Panc1 (cell line): Measurements from ENCODE around the gene EPN2. TPM values are rescaled to one million over a fixed set of nuclear protein-coding genes. Genes with fewer than 3 reads are reported as not detected.

ENCODE experiments used
- ATAC-seq: fragments of 200-7000 bp; cut with Tn5 transposase; 2 replicates; pipeline ENCODE4 v1.9.1; 2020; ENCODE audit warnings: mild to moderate bottlenecking, moderate library complexity
- BruUV-seq: library from RNA; stranded (reverse); fragments of 400-500 nt; replicated peaks from 2 replicates; lab custom pipeline; 2021; lab: Mats Ljungman, UMichigan
- CTCF ChIA-PET: fragments of 300-600 bp; sonication (Branson Sonifier 250); formaldehyde crosslinking; loops from one replicate; lab custom pipeline; 2022; ENCODE audit warnings: antibody characterized with exemption; lab: Charles Lee
- POLR2A ChIA-PET: fragments of 300-600 bp; sonication (Branson Sonifier 250); formaldehyde crosslinking; loops from one replicate; lab custom pipeline; 2022; ENCODE audit warnings: antibody characterized with exemption; lab: Charles Lee
- DNase-seq: peaks from one replicate; pipeline ENCODE4 v3.0.0-alpha.2; 2010; ENCODE audit warnings: low read depth, low spot score
- H3K27ac ChIP-seq: 2 replicates; pipeline ENCODE4 v1.5.1; 2011; ENCODE audit warnings: mild to moderate bottlenecking, low read length, inconsistent platforms
- H3K27me3 ChIP-seq: fragments of 200-500 bp; sonication (Bioruptor generic); 2 replicates; pipeline ENCODE4 v1.6.0; 2014; ENCODE audit warnings: low read length, inconsistent platforms; ENCODE audit not compliant: control insufficient read depth, insufficient read depth
- H3K36me3 ChIP-seq: fragments of 200-500 bp; sonication (Bioruptor generic); 2 replicates; pipeline ENCODE4 v1.5.1; 2014; ENCODE audit warnings: inconsistent platforms, mild to moderate bottlenecking, low read length, moderate library complexity; ENCODE audit not compliant: control insufficient read depth, insufficient read depth
- H3K4me1 ChIP-seq: 2 replicates; pipeline ENCODE4 v1.5.1; 2011; ENCODE audit warnings: inconsistent platforms, mild to moderate bottlenecking, low read length, moderate library complexity; ENCODE audit not compliant: control insufficient read depth, insufficient read depth
- H3K4me3 ChIP-seq, 2 experiments: 2 replicates each; pipeline ENCODE4 v1.5.1; 2011 to 2012; ENCODE audit warnings: low read depth in 2 of 2, low read length in 2 of 2, mild to moderate bottlenecking in 2 of 2, inconsistent platforms in 1 of 2, moderate library complexity in 1 of 2
- H3K9me3 ChIP-seq: fragments of 200-500 bp; sonication (Bioruptor generic); 2 replicates; pipeline ENCODE4 v1.5.1; 2014; ENCODE audit warnings: low read depth, mild to moderate bottlenecking, inconsistent platforms, low read length, moderate library complexity; ENCODE audit not compliant: control insufficient read depth, insufficient read depth
- CTCF ChIP-seq: fragments of 450-650 bp; IDR thresholded peaks from 2 replicates; pipeline ENCODE4 v1.5.1; 2017; ENCODE audit warnings: mild to moderate bottlenecking
- POLR2AphosphoS5 ChIP-seq: IDR thresholded peaks from 2 replicates; pipeline ENCODE4 v1.6.1; 2012; ENCODE audit warnings: mild to moderate bottlenecking, low read depth, low read length, moderate library complexity
- REST ChIP-seq, 2 experiments: IDR thresholded peaks; 2 replicates each; pipeline ENCODE4 v1.6.1; 2011 to 2012; ENCODE audit warnings: low read depth in 2 of 2, control low read depth in 1 of 2, low read length in 1 of 2, mild to moderate bottlenecking in 1 of 2, moderate library complexity in 1 of 2; ENCODE audit not compliant: insufficient read depth in 1 of 2
- SIN3A ChIP-seq: IDR thresholded peaks from 2 replicates; pipeline ENCODE4 v1.6.1; 2012; ENCODE audit warnings: low read depth, mild to moderate bottlenecking, low read length, moderate library complexity, borderline replicate concordance; ENCODE audit not compliant: insufficient read depth
- TCF7L2 ChIP-seq: IDR thresholded peaks from 2 replicates; pipeline ENCODE4 v1.6.1; 2011; ENCODE audit warnings: mild to moderate bottlenecking, low read depth, low read length, inconsistent platforms
- in situ Hi-C: cut with HindIII; loops from 2 replicates; pipeline ENCODE4 v1.10.0; 2016; ENCODE audit warnings: low sequenced_read_pairs, low pct_unique_long_range_greater_than_20kb
- intact Hi-C: fragments of 100-400 bp; cut with micrococcal nuclease; formaldehyde crosslinking; loops from one replicate; pipeline ENCODE4 v1.10.0; 2022; ENCODE audit not compliant: unreplicated experiment
- total RNA-seq: library from RNA; stranded (reverse); gene quantifications from one replicate; pipeline ENCODE4 v1.2.1, GENCODE V29; 2021; ENCODE audit not compliant: unreplicated experiment

The EPN2 gene
- total RNA-seq, 1 experiment from 2014 or later, result 35.0 TPM

- DNase-seq, result peak; percentile 94
- BruUV-seq, result no TSS peak
- TF ChIP-seq SIN3A, result no peak
- peak; percentile 73 for TF ChIP-seq POLR2AphosphoS5
- peak; percentile 75 to 92 for TF ChIP-seq REST (IDR thresholded peaks at IDR 0.05; ENCODE audit: insufficient read depth in 1 of 2, low read depth in 2 of 2, low read length in 1 of 2)
- 0 out of 2 replicates have a peak, but pooled peaks have one; percentile 23 for TF ChIP-seq TCF7L2
- Histone ChIP-seq H3K36me3 (peaks cover 6% of the 10 kb centered on the region), H3K4me3 (peak overlapping the region; percentile 78 to 83), H3K9me3 (no peaks in the 10 kb centered on the region), H3K27ac (peak overlapping the region; percentile 93), H3K4me1 (no peaks in the 10 kb centered on the region; the same call in 1 of the 2 replicates), H3K27me3 (no peaks in the 10 kb centered on the region)
- peak; percentile 96 for ATAC-seq
- intact Hi-C loops (loop anchor here (5.0 kb wide), 1 partner anchor 69 kb away; no protein-coding TSS in a partner anchor), in situ Hi-C loops (no loop called here)
- POLR2A ChIA-PET, result interaction anchor here (0.6 to 1.2 kb wide), 4 partner anchors 16 to 270 kb away, joined by 3 to 4 read pairs (median 3); no protein-coding TSS in a partner anchor
- CTCF ChIA-PET, result interaction anchor here (0.7 to 1.2 kb wide), 2 partner anchors 15 to 32 kb away, joined by 4 to 6 read pairs; partner anchors contain the start of gene B9D1
Observed at GRCh38 chr17:19377602-19378415, 140.6 kb downstream of the EPN2 start.

- in situ Hi-C loops, result no loop called here
- intact Hi-C loops, result loop anchor here (5.0 kb wide), 1 partner anchor 69 kb away; no protein-coding TSS in a partner anchor
- CTCF ChIA-PET, result interaction anchor here (1.2 kb wide), 1 partner anchor 16 kb away, joined by 6 read pairs; the partner anchor contains the start of gene B9D1
- DNase-seq, result no peak
- no TSS peak for BruUV-seq
- Histone ChIP-seq H3K27me3 (no peaks in the 10 kb centered on the region), H3K27ac (peak within 1 kb of the TSS; percentile 93), H3K36me3 (peaks cover 6% of the 10 kb centered on the region), H3K4me3 (peak within 1 kb of the TSS; percentile 78 to 83), H3K4me1 (no peaks in the 10 kb centered on the region; the same call in 1 of the 2 replicates), H3K9me3 (no peaks in the 10 kb centered on the region)
- ATAC-seq, result peak; percentile 20
- TF ChIP-seq REST (IDR thresholded peaks at IDR 0.05; ENCODE audit: insufficient read depth in 1 of 2, low read depth in 2 of 2, low read length in 1 of 2) (no peak), POLR2AphosphoS5 (no peak), TCF7L2 (no peak), CTCF (no peak), SIN3A (no peak)
- POLR2A ChIA-PET, result interaction anchor here (0.6 to 1.2 kb wide), 3 partner anchors 17 to 18 kb away, joined by 3 to 6 read pairs (median 3); no protein-coding TSS in a partner anchor
Observed at GRCh38 chr17:19378416-19379360, 141.5 kb downstream of the EPN2 start, which contains the start of gene MAPK7. Gene MAPK7, plus strand, starts transcription at chr17:19378498. Its CDS starts 403 bp downstream, at chr17:19378901.
